Tibial nerve (tissue), 3 donors: ENCODE data around the gene ZMYM1.

Experiments used
- POLR2A ChIP-seq, 2 donors: fragments of 450-650 bp; IDR thresholded peaks; one replicate each; pipeline ENCODE4 v1.6.1; 2017; ENCODE audit warnings: antibody characterized with exemption in 2 of 2, mild to moderate bottlenecking in 2 of 2, moderate library complexity in 2 of 2
- TF ChIP-seq, protein P1 (sequence below), 5 experiments: fragments of 200-600 bp in 3 of 5; fragments of 450-650 bp in 2 of 5; sonication (generic) in 3 of 5; IDR thresholded peaks; one replicate each; pipeline ENCODE4 v1.5.1; 2016 to 2019; ENCODE audit warnings: antibody characterized with exemption in 5 of 5, mild to moderate bottlenecking in 3 of 5, moderate library complexity in 2 of 5

DNA sequence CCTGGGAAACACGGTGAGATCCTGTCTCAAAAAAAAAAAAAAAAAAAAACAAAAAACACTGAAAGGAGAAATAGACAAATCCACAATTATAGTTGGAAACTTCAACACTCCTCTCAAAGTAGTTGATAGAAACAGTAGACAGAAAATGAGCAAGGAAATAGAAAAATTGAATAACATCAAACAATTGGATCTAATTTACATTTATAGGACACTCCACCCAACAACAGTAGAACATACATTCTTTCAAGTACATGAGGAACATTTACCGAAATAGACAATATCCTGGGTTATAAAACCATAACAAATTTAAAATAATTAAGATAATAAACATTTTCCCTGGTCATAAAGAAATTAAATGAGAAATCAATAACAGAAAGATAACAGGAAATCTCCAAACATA, 14.9 kb upstream of the ZMYM1 start:
- TF ChIP-seq, protein P1, sequence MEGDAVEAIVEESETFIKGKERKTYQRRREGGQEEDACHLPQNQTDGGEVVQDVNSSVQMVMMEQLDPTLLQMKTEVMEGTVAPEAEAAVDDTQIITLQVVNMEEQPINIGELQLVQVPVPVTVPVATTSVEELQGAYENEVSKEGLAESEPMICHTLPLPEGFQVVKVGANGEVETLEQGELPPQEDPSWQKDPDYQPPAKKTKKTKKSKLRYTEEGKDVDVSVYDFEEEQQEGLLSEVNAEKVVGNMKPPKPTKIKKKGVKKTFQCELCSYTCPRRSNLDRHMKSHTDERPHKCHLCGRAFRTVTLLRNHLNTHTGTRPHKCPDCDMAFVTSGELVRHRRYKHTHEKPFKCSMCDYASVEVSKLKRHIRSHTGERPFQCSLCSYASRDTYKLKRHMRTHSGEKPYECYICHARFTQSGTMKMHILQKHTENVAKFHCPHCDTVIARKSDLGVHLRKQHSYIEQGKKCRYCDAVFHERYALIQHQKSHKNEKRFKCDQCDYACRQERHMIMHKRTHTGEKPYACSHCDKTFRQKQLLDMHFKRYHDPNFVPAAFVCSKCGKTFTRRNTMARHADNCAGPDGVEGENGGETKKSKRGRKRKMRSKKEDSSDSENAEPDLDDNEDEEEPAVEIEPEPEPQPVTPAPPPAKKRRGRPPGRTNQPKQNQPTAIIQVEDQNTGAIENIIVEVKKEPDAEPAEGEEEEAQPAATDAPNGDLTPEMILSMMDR (IDR thresholded peaks at IDR 0.05): no peak
- TF ChIP-seq POLR2A (IDR thresholded peaks at IDR 0.05): no peak
